Gastrocnemius medialis (tissue), 4 donors: Measurements from ENCODE around the gene VSIG2. TPM values are rescaled to one million over a fixed set of nuclear protein-coding genes. Genes with fewer than 3 reads are reported as not detected.

Source experiments
- ATAC-seq, 2 donors: fragments of 150-250 bp; one replicate each; pipeline ENCODE4 v1.9.1; 2016
- DNase-seq, 2 donors: peaks; one replicate each; pipeline ENCODE4 v3.0.0-alpha.2; 2019
- H3K27ac ChIP-seq, 4 donors: fragments of 200-600 bp; sonication (generic); 1 replicate in 1 of 4; 2 replicates in 3 of 4; pipeline ENCODE4 v1.5.1; 2016 to 2018; ENCODE audit warnings: mild to moderate bottlenecking in 2 of 4, moderate library complexity in 1 of 4
- H3K27me3 ChIP-seq, 3 donors: fragments of 200-600 bp; sonication (generic) in 2 of 3; 1 replicate in 1 of 3; 2 replicates in 2 of 3; pipeline versions ENCODE4 v1.5.1 to v1.6.0; 2016 to 2019; ENCODE audit warnings: mild to moderate bottlenecking in 1 of 3, moderate library complexity in 1 of 3
- H3K36me3 ChIP-seq, 2 donors: fragments of 200-600 bp; sonication (generic) in 1 of 2; one replicate each; pipeline ENCODE4 v1.5.1; 2017 to 2018
- H3K4me1 ChIP-seq, 2 donors: fragments of 200-600 bp; sonication (generic) in 1 of 2; one replicate each; pipeline ENCODE4 v1.5.1; 2016 to 2017; ENCODE audit warnings: mild to moderate bottlenecking in 2 of 2
- H3K4me3 ChIP-seq, 4 donors: fragments of 200-600 bp; sonication (generic) in 3 of 4; 1 replicate in 1 of 4; 2 replicates in 3 of 4; pipeline ENCODE4 v1.5.1; 2016 to 2019; ENCODE audit warnings: mild to moderate bottlenecking in 2 of 4
- H3K9me3 ChIP-seq, 3 donors: fragments of 200-600 bp; sonication (generic) in 2 of 3; 1 replicate in 1 of 3; 2 replicates in 2 of 3; pipeline ENCODE4 v1.5.1; 2016 to 2019
- POLR2A ChIP-seq, 2 donors: fragments of 450-650 bp; IDR thresholded peaks; one replicate each; pipeline ENCODE4 v1.6.1; 2017; ENCODE audit warnings: antibody characterized with exemption in 2 of 2, mild to moderate bottlenecking in 2 of 2, moderate library complexity in 2 of 2
- in situ Hi-C, 4 donors: fragments of 200-750 bp; cut with MboI; loops; one replicate each; pipeline versions ENCODE4 v1.15.0 to v1.8.0; 2017; ENCODE audit warnings: low sequenced_read_pairs in 4 of 4
- intact Hi-C: fragments of 100-400 bp; cut with DNase I; formaldehyde crosslinking; loops from one replicate; pipeline ENCODE4 v1.15.1; 2023; ENCODE audit warnings: low total_unique reads
- total RNA-seq, 4 donors: library from RNA; depleted of rRNA; stranded (reverse); fragments of >200 nt; gene quantifications; one replicate each; pipeline versions ENCODE4 v1.1.0 to v1.2.3, GENCODE V29; 2016
- TF ChIP-seq, protein P1 (sequence below), 5 experiments: fragments of 450-650 bp in 3 of 5; fragments of 200-600 bp in 2 of 5; sonication (generic) in 2 of 5; IDR thresholded peaks in 4 of 5; conservative IDR thresholded peaks in 1 of 5; 1 replicate in 4 of 5; 2 replicates in 1 of 5; pipeline ENCODE4 v1.5.1; 2016 to 2019; ENCODE audit warnings: antibody characterized with exemption in 5 of 5, mild to moderate bottlenecking in 3 of 5, moderate library complexity in 3 of 5

Gene VSIG2
- total RNA-seq, 4 donors from 2014 or later: 0.29 to 0.46 TPM; not detected in 2

DNA sequence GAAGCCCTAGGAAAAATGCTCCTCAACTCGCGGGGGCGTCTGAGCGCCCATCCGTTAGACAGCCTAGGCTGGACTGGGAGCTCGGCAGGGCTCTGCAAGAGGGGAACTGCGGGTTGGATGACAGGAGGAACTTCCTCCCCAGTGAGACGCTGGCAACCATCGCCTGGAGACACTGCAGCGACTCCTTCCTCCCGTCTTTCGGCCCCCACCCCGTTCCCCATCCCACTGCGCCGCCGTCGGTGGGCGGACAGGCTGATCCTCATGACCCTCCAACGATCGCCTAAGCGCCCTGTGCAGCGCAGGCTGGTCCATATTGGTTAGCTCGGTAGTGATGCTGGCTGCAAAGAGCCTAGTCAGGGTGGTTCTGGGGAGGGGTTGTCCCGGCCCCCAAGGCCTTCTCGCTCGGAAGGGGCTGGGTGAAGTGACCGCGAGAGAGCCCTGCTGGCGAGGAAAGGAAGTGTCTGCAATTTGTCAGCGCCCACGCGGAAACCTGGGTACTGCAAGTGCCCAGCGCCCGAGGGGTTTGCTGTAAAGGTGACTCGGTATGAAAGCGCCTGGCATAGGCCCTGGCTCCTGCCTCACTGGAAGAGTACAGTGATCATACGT, 11.7 kb downstream of the VSIG2 start:
- peak overlapping the region in 2 of 4 donors; percentile 12 to 33 for H3K27ac ChIP-seq
- in situ Hi-C loops: no loop called here
- H3K9me3 ChIP-seq: no peaks in the 10 kb centered on the region
- ATAC-seq: peak in 1 of 2 donors; percentile 15
- TF ChIP-seq POLR2A (IDR thresholded peaks at IDR 0.05): no peak
- TF ChIP-seq, protein P1, sequence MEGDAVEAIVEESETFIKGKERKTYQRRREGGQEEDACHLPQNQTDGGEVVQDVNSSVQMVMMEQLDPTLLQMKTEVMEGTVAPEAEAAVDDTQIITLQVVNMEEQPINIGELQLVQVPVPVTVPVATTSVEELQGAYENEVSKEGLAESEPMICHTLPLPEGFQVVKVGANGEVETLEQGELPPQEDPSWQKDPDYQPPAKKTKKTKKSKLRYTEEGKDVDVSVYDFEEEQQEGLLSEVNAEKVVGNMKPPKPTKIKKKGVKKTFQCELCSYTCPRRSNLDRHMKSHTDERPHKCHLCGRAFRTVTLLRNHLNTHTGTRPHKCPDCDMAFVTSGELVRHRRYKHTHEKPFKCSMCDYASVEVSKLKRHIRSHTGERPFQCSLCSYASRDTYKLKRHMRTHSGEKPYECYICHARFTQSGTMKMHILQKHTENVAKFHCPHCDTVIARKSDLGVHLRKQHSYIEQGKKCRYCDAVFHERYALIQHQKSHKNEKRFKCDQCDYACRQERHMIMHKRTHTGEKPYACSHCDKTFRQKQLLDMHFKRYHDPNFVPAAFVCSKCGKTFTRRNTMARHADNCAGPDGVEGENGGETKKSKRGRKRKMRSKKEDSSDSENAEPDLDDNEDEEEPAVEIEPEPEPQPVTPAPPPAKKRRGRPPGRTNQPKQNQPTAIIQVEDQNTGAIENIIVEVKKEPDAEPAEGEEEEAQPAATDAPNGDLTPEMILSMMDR (IDR thresholded peaks at IDR 0.05 in 4 of 5, conservative IDR thresholded peaks at IDR 0.05 in 1 of 5): peak in 2 of 5 experiments; percentile 28 to 50
- H3K36me3 ChIP-seq: no peaks in the 10 kb centered on the region
- peaks cover 3 to 14% of the 10 kb centered on the region in 2 donors for H3K4me1 ChIP-seq
- no peak for DNase-seq
- peaks cover 14 to 53% (median 44%) of the 10 kb centered on the region in 3 donors for H3K27me3 ChIP-seq
- H3K4me3 ChIP-seq: peak overlapping the region; percentile 68 to 93 (median 70)
- intact Hi-C loops: no loop called here

DNA sequence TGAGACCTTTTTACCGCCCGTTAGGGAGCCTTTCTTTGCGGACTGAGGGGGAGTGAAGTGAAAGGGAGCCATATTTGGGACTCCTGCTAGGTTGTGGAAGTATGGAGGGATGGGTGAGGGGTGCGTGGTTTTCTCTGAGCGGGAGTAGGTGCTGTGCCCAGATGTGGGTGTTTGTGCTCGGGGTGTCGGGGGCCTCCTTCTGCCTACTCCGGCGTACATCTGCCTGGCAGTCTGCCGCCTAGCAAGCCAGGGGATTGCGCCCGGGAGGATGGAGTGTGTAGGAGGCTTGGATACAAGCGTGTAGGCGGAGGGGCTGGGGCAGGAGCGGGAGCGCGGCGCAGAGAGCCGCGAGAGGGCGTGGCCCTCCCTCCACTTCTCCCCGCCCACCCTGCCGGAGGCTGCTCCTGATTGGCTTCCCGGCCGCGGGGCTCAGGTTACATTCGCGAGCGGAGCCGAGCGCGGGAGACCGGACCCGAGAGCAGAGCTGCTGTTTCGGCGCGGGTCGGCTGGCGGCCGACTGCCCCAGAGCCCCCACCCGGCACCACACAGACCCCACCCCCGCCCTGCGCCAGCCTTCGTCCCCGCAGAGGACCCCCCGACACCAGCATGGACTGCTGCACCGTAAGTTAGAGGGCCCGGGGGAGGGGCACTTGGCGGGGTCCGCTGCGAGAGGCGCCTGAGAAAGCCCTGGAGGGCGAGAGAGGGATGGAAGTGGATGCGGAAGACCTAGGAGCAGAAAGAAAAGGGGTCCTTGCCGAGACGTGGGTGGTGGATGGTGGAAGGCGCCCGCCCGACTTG, 12.4 kb downstream of the VSIG2 start, which contains the start of gene NRGN:
Gene NRGN, plus strand, starts transcription at position 464 of the 798 bp plus-strand sequence. Its CDS starts 143 bp downstream, at position 607.
- TF ChIP-seq, protein P1 (IDR thresholded peaks at IDR 0.05 in 4 of 5, conservative IDR thresholded peaks at IDR 0.05 in 1 of 5): peak in 1 of 5 experiments; percentile 25
- TF ChIP-seq POLR2A (IDR thresholded peaks at IDR 0.05): no peak
- DNase-seq: peak; percentile 71 to 78
- Histone ChIP-seq H3K9me3 (no peaks in the 10 kb centered on the region), H3K4me1 (peaks cover 3 to 14% of the 10 kb centered on the region in 2 donors), H3K27me3 (peaks cover 10 to 46% (median 37%) of the 10 kb centered on the region in 3 donors), H3K36me3 (no peaks in the 10 kb centered on the region), H3K27ac (peak within 1 kb of the TSS in 2 of 4 donors; percentile 12 to 33), H3K4me3 (peak within 1 kb of the TSS; percentile 68 to 93 (median 70))
- intact Hi-C loops (loop anchor here (5.0 kb wide), 1 partner anchor 153 kb away; no protein-coding TSS in a partner anchor), in situ Hi-C loops (no loop called here)
- ATAC-seq: peak; percentile 88 to 93

DNA sequence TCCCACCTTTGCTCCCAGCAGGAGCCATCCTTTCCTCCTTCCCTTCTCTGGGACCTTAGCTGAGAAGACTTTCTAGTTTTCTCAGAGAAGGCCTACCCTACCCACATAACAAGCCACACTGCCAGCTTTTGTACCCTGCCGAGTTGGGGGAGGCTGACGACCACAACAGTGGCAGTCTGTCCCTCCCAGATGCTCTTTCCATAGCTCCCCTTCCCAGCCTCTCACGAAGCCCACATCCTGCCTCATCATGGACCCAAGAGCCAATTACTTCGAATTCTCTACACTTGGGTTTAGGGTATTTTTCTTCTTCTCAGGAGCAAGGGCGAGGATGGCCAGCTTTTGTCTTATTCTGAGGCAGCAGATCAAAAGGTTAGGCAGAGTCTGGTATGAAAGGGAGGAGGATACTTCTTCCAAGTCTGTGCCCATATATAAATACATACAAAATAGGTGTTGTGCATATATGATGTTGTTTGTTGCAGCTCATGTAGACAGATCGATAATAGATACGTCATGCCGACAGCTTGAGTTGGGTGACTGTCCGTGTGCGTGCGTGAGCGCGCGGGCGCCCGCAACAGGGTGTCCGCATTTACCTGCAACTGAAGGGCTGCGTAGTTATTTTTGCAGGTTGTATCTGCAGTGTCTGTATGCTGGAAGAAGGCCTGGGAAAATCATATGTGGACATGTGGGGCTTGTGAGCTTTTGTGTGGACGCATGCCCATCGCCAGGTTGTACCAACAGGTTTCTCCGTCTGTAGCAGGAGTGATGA, 13.2 kb downstream of the VSIG2 start:
- Histone ChIP-seq H3K9me3 (no peaks in the 10 kb centered on the region), H3K4me1 (peaks cover 3 to 14% of the 10 kb centered on the region in 2 donors), H3K4me3 (peak overlapping the region in 3 of 4 donors; percentile 68 to 93 (median 69)), H3K36me3 (no peaks in the 10 kb centered on the region), H3K27ac (no peak overlapping the region), H3K27me3 (peaks cover 4 to 38% (median 32%) of the 10 kb centered on the region in 3 donors)
- in situ Hi-C loops (no loop called here), intact Hi-C loops (loop anchor here (5.0 kb wide), 1 partner anchor 153 kb away; no protein-coding TSS in a partner anchor)
- TF ChIP-seq, protein P1 (IDR thresholded peaks at IDR 0.05 in 4 of 5, conservative IDR thresholded peaks at IDR 0.05 in 1 of 5): no peak
- TF ChIP-seq POLR2A (IDR thresholded peaks at IDR 0.05): no peak
- ATAC-seq (peak in 1 of 2 donors; percentile 10), DNase-seq (no peak)

DNA sequence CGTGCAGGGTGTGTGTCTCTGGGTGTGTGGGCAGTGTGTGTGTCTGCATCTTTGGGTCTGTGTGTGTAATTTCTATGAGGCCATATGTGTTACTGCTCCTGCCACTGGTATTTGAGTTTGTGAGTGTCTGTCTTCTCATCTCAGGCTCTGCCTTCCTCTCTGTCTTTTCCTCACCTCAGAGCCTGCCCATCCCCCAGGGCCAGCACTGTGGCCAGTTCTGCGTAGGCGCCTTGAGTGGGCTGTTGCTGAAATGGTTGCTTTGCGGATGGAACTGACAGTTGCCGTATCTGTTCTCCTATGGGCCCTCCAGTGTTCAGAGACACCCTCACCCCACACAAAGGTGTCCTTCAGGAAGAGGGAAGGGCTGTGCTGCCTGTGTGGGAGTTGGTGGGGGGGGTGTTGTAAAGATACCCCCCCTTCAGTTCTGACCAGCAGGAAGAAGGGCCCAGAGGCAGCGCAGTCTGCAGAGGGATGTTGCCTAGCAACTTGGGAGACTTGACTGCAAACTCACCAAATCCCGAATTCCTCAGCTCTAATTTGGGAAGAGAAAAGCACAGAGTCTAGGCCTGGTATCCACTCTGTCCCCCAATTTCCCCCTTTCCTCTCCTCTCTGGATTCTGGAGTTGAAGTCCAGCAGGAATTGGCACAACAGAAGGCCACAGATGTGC, 14.3 kb downstream of the VSIG2 start:
- no peaks in the 10 kb centered on the region for H3K36me3 ChIP-seq
- H3K9me3 ChIP-seq: no peaks in the 10 kb centered on the region
- DNase-seq (no peak), ATAC-seq (no peak)
- TF ChIP-seq POLR2A (IDR thresholded peaks at IDR 0.05): no peak
- TF ChIP-seq, protein P1 (IDR thresholded peaks at IDR 0.05 in 4 of 5, conservative IDR thresholded peaks at IDR 0.05 in 1 of 5): no peak
- peaks cover 4 to 34% (median 30%) of the 10 kb centered on the region in 3 donors for H3K27me3 ChIP-seq
- H3K4me1 ChIP-seq: peaks cover 3 to 14% of the 10 kb centered on the region in 2 donors
- no peak overlapping the region for H3K27ac ChIP-seq
- no peak overlapping the region for H3K4me3 ChIP-seq
- intact Hi-C loops (loop anchor here (5.0 kb wide), 1 partner anchor 155 kb away; no protein-coding TSS in a partner anchor), in situ Hi-C loops (no loop called here)
